HG02981 (cell line): ENCODE data around the gene HS2ST1.

ENCODE experiments used
- ATAC-seq: cut with Tn5 transposase; IDR thresholded peaks from one replicate; pipeline ENCODE4 v1.9.1; 2021; ENCODE audit warnings: mild to moderate bottlenecking, moderate library complexity; ENCODE audit not compliant: unreplicated experiment

HS2ST1 gene

DNA sequence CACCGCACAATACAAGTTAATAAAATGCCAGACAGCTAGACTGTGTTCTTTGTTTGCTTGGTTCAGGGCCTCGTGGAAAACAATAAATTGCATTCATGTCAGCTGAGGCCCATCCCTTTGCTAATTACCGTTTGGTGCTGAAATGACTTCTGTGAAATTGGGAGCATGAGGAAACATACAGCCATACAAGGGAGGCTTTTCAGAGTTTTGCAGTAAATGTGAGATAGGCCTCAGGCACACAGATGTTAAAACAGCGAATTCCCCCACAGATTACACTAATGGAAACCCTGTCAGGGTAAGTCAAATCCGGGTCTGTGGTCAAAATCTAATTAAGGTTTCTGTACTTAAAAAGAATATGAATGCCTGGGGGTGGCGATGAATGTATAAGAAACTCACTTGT is 240.7 kb downstream of the HS2ST1 start:
- no peak for ATAC-seq

DNA sequence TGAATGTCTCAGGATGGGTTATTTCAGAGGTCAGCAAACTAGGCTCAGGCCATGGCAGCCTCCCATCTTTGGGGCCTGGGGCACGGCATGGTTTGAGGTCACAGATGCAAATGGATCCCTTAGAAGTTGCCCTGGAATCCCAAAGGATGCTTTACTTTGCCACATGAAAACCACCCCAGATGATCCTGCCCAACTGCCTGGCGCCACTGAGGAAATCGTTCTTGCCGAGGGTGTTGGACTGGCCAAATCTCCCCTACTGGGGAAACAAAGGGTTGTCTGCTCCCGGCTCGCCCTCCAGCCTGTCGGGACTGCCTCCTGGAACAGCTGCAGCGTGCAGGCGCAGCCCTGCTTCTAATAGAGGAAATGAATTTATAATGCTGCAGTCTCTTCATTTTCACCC is 241.2 kb downstream of the HS2ST1 start:
- no peak for ATAC-seq

DNA sequence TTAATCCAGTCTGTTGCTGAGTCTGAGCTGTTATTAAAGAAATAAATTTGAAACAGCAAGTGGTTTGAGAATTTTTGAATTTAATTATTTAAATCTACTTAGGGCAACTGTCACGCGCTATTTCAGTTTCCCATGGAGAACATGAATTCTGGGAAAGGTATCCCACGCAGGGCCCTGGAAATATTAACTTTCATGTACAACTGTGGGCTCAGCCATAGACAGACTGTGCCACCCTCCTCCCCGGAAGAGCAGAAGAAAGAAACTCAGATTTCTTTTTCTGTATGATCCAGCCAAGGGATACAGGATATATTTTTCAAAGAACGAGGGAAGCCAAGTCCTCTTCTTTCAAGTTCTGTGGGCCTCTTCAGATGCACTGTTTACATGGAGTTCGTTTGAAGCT is 241.7 kb downstream of the HS2ST1 start:
- ATAC-seq, result no peak

DNA sequence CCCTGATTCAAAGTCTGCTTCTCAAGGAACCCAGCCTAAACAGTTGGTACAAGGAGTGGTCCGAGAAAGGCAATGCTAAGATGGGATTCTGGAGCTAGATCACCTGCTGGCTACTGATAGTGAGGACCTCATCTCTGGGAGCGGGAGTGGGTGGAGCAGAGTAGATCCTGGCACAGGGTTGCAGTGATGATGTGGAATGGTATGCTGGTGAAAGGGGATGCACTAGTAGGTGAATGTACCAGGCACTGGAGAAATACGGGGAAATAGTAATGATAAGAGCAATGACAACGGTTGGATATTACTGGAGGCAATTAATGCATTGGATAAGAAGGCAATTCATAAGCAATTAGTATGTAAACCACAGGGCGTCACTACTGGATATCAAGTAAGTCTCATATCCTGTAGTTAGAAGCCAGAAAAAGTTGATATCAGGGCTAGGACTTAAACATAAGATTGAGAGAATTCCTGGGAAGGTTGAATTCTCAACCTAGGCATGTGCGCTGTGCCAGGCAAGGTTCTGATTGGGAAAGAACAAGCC is 245.0 kb downstream of the HS2ST1 start:
- ATAC-seq, result no peak
